Peyer's patch (tissue), 4 donors: Measurements from ENCODE around the gene JCAD. TPM values are rescaled to one million over a fixed set of nuclear protein-coding genes. Genes with fewer than 3 reads are reported as not detected.
"Not testable (repeated sequence)": the region's sequence is repeated elsewhere in the genome, so short reads cannot be mapped to it uniquely, and the experiment has no call there.

Experiments used
- DNase-seq, 3 donors: peaks; one replicate each; pipeline ENCODE4 v3.0.0-alpha.2; 2017 to 2019
- H3K27ac ChIP-seq, 4 donors: fragments of 200-600 bp; sonication (generic); one replicate each; pipeline ENCODE4 v1.5.1; 2016 to 2019
- H3K27me3 ChIP-seq, 2 donors: fragments of 200-600 bp; sonication (generic); one replicate each; pipeline ENCODE4 v1.5.1; 2019
- H3K36me3 ChIP-seq, 3 donors: fragments of 200-600 bp; sonication (generic); one replicate each; pipeline ENCODE4 v1.5.1; 2016 to 2019
- H3K4me1 ChIP-seq, 4 donors: fragments of 200-600 bp; sonication (generic); one replicate each; pipeline ENCODE4 v1.5.1; 2016 to 2019
- H3K4me3 ChIP-seq, 4 donors: fragments of 200-600 bp; sonication (generic); 1 replicate in 3 of 4; 2 replicates in 1 of 4; pipeline ENCODE4 v1.5.1; 2016 to 2019; ENCODE audit warnings: mild to moderate bottlenecking in 1 of 4
- H3K9me3 ChIP-seq, 4 donors: fragments of 200-600 bp; sonication (generic); one replicate each; pipeline ENCODE4 v1.5.1; 2016 to 2019; ENCODE audit warnings: mild to moderate bottlenecking in 1 of 4
- POLR2A ChIP-seq, 2 donors: fragments of 450-650 bp; IDR thresholded peaks; one replicate each; pipeline ENCODE4 v1.5.1; 2017; ENCODE audit warnings: antibody characterized with exemption in 2 of 2, mild to moderate bottlenecking in 2 of 2, moderate library complexity in 2 of 2
- total RNA-seq, 4 donors: library from RNA; depleted of rRNA; stranded (reverse); fragments of >200 nt; gene quantifications; one replicate each; pipeline ENCODE4 v1.1.0, GENCODE V29; 2016
- TF ChIP-seq, protein P1 (sequence below), 6 experiments: fragments of 450-650 bp in 4 of 6; fragments of 200-600 bp in 2 of 6; sonication (generic) in 1 of 6; IDR thresholded peaks; one replicate each; pipeline ENCODE4 v1.5.1; 2017 to 2019; ENCODE audit warnings: antibody characterized with exemption in 6 of 6, mild to moderate bottlenecking in 3 of 6, moderate library complexity in 1 of 6

Gene JCAD
- total RNA-seq, 4 donors from 2014 or later = 0.53 to 5.8 (median 2.6) TPM

DNA sequence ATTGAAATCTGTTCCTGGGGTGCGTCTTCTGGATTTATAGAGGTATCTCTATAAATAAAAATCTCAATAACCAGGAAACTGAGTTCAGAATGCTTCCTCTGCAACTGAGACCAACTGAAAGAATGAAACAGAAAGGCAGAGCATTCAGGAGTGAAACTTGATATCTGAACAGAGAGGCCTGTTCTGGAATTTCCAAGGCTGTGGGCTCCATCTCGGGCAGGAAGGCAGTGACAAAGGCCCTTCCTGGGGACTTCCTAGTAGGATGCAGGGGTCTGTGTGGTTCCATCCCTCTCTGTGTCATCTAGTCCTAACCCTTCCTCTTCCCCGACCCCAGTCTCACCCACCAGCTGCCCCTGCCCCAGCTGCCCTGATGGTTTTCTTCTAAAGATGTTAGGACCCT is 52.0 kb downstream of the JCAD start:
- H3K4me3 ChIP-seq = no peak overlapping the region
- H3K27me3 ChIP-seq = no peaks in the 10 kb centered on the region
- TF ChIP-seq, protein P1, sequence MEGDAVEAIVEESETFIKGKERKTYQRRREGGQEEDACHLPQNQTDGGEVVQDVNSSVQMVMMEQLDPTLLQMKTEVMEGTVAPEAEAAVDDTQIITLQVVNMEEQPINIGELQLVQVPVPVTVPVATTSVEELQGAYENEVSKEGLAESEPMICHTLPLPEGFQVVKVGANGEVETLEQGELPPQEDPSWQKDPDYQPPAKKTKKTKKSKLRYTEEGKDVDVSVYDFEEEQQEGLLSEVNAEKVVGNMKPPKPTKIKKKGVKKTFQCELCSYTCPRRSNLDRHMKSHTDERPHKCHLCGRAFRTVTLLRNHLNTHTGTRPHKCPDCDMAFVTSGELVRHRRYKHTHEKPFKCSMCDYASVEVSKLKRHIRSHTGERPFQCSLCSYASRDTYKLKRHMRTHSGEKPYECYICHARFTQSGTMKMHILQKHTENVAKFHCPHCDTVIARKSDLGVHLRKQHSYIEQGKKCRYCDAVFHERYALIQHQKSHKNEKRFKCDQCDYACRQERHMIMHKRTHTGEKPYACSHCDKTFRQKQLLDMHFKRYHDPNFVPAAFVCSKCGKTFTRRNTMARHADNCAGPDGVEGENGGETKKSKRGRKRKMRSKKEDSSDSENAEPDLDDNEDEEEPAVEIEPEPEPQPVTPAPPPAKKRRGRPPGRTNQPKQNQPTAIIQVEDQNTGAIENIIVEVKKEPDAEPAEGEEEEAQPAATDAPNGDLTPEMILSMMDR (IDR thresholded peaks at IDR 0.05) = no peak
- TF ChIP-seq POLR2A (IDR thresholded peaks at IDR 0.05) = no peak
- no peak overlapping the region for H3K27ac ChIP-seq
- H3K9me3 ChIP-seq = no peaks in the 10 kb centered on the region
- no peaks in the 10 kb centered on the region for H3K4me1 ChIP-seq
- DNase-seq = no peak
- no peaks in the 10 kb centered on the region for H3K36me3 ChIP-seq

DNA sequence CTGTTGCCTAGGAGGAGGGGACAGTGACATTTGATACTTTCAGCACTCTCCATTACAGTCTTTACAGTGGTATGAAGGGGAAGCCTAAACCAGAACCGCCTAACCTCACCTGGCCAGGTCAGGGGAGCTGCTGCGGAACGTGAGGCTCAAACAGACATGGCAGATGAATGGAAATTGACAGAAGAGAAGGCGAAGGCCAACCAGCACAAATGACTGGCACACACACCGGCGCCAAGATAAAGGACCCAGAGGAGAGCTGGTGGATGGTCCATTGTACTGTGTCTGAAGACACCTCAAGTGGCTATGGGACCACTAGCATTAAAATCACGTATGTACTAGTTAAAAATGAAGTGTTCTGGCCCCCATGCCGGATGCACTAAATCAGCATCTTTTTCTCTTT is 53.0 kb downstream of the JCAD start:
- H3K27ac ChIP-seq = no peak overlapping the region
- no peak for TF ChIP-seq POLR2A (IDR thresholded peaks at IDR 0.05)
- TF ChIP-seq, protein P1 (IDR thresholded peaks at IDR 0.05) = no peak
- H3K4me3 ChIP-seq = no peak overlapping the region
- no peaks in the 10 kb centered on the region for H3K9me3 ChIP-seq
- H3K4me1 ChIP-seq = no peaks in the 10 kb centered on the region
- H3K36me3 ChIP-seq = no peaks in the 10 kb centered on the region
- no peak for DNase-seq
- H3K27me3 ChIP-seq = no peaks in the 10 kb centered on the region

DNA sequence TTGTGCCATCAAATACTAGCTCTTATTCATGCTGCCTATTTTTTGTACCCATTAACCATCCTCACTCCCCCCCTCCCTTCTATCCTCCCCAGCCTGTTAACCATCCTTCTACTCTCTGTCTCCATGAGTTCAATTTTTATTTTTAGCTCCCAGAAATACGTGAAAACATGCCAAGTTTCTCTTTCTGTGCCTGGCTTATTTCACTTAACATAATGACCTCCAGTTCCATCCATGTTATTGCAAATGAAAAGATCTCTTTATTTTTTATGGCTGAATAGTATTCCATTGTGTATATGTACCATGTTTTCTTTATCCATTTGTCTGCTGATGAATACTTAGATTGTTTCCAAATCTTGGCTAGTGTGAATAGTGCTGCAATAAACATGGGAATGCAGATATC is 54.3 kb downstream of the JCAD start:
- H3K36me3 ChIP-seq, H3K27me3 ChIP-seq, H3K4me1 ChIP-seq, DNase-seq, H3K9me3 ChIP-seq, H3K27ac ChIP-seq, H3K4me3 ChIP-seq: not testable (repeated sequence)

DNA sequence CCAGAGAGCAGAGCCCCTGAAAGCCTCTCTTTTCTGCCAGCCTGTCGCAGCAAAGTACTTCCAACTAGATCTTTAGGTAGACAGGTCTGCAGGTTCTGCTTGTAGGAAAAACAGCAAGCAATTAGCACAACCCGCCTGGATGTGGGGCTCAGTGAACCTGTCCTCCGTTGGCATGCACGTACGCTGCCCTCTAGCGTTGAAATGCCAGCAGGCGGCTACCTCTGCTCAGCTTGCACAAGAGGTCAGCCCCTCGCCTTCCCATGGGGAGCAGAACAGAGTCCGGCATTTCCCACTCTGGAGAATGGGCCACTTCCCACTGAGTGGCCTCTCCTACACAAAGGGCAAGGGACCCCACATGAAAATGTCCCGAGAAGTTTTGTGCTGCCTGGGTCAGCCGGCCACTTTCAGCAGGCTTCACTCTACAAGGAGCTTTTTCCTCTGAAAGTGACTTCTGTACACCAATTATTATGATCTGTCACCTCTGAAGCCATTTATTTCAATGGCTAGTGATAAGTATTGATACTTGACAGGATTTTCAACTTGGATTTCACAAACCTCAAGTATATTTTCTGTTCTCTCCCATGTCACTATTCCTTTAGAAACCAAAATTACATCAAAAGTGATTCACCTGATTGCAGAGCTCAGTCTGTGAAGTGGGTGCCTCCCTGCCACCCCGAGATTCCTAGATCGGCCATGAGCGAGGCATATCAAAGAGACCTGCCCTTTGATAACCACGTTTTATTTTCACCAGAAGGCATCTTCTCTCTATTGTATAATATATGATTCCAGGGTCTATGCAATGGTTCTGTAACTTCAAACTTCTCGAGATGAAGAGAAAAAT is 56.7 kb downstream of the JCAD start:
- Histone ChIP-seq H3K36me3 (no peaks in the 10 kb centered on the region), H3K4me1 (no peaks in the 10 kb centered on the region), H3K4me3 (no peak overlapping the region), H3K9me3 (no peaks in the 10 kb centered on the region), H3K27me3 (no peaks in the 10 kb centered on the region), H3K27ac (no peak overlapping the region)
- DNase-seq = peak; percentile 36 to 79 (median 70)
- TF ChIP-seq POLR2A (IDR thresholded peaks at IDR 0.05) = no peak
- TF ChIP-seq, protein P1 (IDR thresholded peaks at IDR 0.05) = peak; percentile 17 to 56 (median 52)

DNA sequence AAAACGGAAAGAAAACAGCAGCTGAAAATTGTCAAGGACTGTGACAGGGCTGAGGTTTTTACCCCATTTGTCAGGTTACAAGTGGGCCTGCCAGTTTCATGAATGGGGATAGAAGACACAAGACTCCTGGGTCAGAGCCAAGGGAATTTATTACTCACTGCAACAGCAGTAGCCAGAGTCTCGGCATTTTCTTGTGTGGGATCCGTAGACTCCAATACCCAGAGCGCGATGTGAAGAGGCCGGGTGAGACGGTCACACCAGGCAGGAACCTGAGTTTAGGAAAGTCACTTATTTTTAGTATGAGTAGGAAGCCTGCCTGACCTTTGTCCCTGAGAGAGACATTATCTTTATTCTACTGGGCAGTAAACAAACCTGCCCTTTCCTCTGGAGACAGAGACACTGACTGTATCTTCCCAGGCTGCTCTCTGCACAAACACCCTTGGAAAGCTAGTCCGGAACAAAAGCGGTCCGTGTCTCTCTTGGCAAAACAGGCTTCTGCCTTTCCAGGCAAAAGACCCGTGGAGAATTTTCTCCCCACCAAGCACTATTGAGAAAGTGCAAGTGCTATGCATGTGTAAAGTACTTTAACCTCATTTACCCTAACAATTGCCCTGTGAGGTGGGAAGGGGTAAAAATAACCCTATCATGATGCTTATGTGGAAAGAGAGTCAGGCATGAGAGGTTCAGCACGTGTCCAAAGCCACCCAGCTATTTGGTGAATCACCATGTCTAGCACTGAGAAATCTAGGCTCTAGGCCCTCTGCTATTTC is 58.4 kb downstream of the JCAD start:
- H3K9me3 ChIP-seq = no peaks in the 10 kb centered on the region
- H3K27me3 ChIP-seq = no peaks in the 10 kb centered on the region
- peak overlapping the region in 2 of 4 donors; percentile 32 to 61 for H3K27ac ChIP-seq
- H3K4me3 ChIP-seq = no peak overlapping the region
- TF ChIP-seq POLR2A (IDR thresholded peaks at IDR 0.05) = no peak
- TF ChIP-seq, protein P1 (IDR thresholded peaks at IDR 0.05) = no peak
- no peak for DNase-seq
- H3K36me3 ChIP-seq = no peaks in the 10 kb centered on the region
- no peaks in the 10 kb centered on the region for H3K4me1 ChIP-seq
